Skeletal muscle tissue (tissue), 4 donors: Measurements from ENCODE around the gene LIFR. TPM values are rescaled to one million over a fixed set of nuclear protein-coding genes. Genes with fewer than 3 reads are reported as not detected.
"Not testable (repeated sequence)": the region's sequence is repeated elsewhere in the genome, so short reads cannot be mapped to it uniquely, and the experiment has no call there.

Experiments used
- H3K27ac ChIP-seq: one replicate; pipeline ENCODE4 v1.7.0; 2013; ENCODE audit warnings: mild to moderate bottlenecking, low read depth, low read length, inconsistent platforms
- H3K27me3 ChIP-seq, 3 donors: one replicate each; pipeline ENCODE4 v1.7.0; 2013; ENCODE audit warnings: low read length in 3 of 3; ENCODE audit not compliant: control insufficient read depth in 3 of 3, insufficient read depth in 3 of 3
- H3K36me3 ChIP-seq, 3 donors: one replicate each; pipeline ENCODE4 v1.7.0; 2013; ENCODE audit warnings: low read length in 3 of 3; ENCODE audit not compliant: control insufficient read depth in 3 of 3, insufficient read depth in 3 of 3
- H3K4me1 ChIP-seq, 3 donors: one replicate each; pipeline ENCODE4 v1.7.0; 2013; ENCODE audit warnings: low read length in 3 of 3, mild to moderate bottlenecking in 3 of 3; ENCODE audit not compliant: control insufficient read depth in 3 of 3, insufficient read depth in 3 of 3
- H3K4me3 ChIP-seq, 3 donors: one replicate each; pipeline ENCODE4 v1.7.0; 2013; ENCODE audit warnings: low read length in 3 of 3
- H3K9ac ChIP-seq, 3 donors: one replicate each; pipeline ENCODE4 v1.7.0; 2013; ENCODE audit warnings: low read length in 3 of 3, mild to moderate bottlenecking in 3 of 3, moderate library complexity in 2 of 3, low read depth in 1 of 3
- H3K9me3 ChIP-seq, 3 donors: one replicate each; pipeline ENCODE4 v1.7.0; 2013; ENCODE audit warnings: low read length in 3 of 3; ENCODE audit not compliant: control insufficient read depth in 3 of 3
- total RNA-seq: library from RNA; depleted of rRNA; stranded (reverse); fragments of >200 nt; gene quantifications from one replicate; pipeline ENCODE4 v1.2.3, GENCODE V29; 2014
- donor health status: Osteomylitis.

LIFR gene
- total RNA-seq, 1 donor from 2014 or later = 101 TPM

- Histone ChIP-seq H3K9ac (no peak overlapping the region), H3K36me3 (peaks cover 10 to 33% (median 26%) of the 10 kb centered on the region in 3 donors), H3K9me3 (no peaks in the 10 kb centered on the region), H3K4me3 (no peak overlapping the region), H3K4me1 (peaks cover 11 to 16% (median 13%) of the 10 kb centered on the region in 3 donors), H3K27me3 (no peaks in the 10 kb centered on the region), H3K27ac (no peak overlapping the region)
Observed at GRCh38 chr5:38528162-38528703, 28.2 kb downstream of the LIFR start.

- H3K9me3 ChIP-seq = no peaks in the 10 kb centered on the region
- H3K27ac ChIP-seq = no peak overlapping the region
- no peak overlapping the region for H3K9ac ChIP-seq
- no peak overlapping the region for H3K4me3 ChIP-seq
- H3K36me3 ChIP-seq = peaks cover 10 to 33% (median 27%) of the 10 kb centered on the region in 3 donors
- H3K4me1 ChIP-seq = peaks cover 6 to 10% (median 7%) of the 10 kb centered on the region in 3 donors
- H3K27me3 ChIP-seq = no peaks in the 10 kb centered on the region
Observed at GRCh38 chr5:38527475-38527874, 29.0 kb downstream of the LIFR start.

- H3K4me3 ChIP-seq = no peak overlapping the region
- H3K9me3 ChIP-seq = no peaks in the 10 kb centered on the region
- no peaks in the 10 kb centered on the region for H3K27me3 ChIP-seq
- peaks cover 0 to 4% (median 0%) of the 10 kb centered on the region in 3 donors for H3K4me1 ChIP-seq
- H3K9ac ChIP-seq = no peak overlapping the region
- no peak overlapping the region for H3K27ac ChIP-seq
- H3K36me3 ChIP-seq = peaks cover 20 to 54% (median 44%) of the 10 kb centered on the region in 3 donors
Observed at GRCh38 chr5:38524022-38524421, 32.4 kb downstream of the LIFR start.

GRCh38 chr5:38519476-38519875 lies 37.0 kb downstream of the LIFR start:
- H3K36me3 ChIP-seq = peaks cover 10 to 33% (median 31%) of the 10 kb centered on the region in 3 donors
- no peak overlapping the region for H3K4me3 ChIP-seq
- H3K27me3 ChIP-seq = no peaks in the 10 kb centered on the region
- H3K27ac ChIP-seq = no peak overlapping the region
- no peak overlapping the region for H3K9ac ChIP-seq
- no peaks in the 10 kb centered on the region for H3K9me3 ChIP-seq
- no peaks in the 10 kb centered on the region for H3K4me1 ChIP-seq

GRCh38 chr5:38518341-38518740 lies 38.1 kb downstream of the LIFR start:
- no peak overlapping the region for H3K4me3 ChIP-seq
- no peaks in the 10 kb centered on the region for H3K4me1 ChIP-seq
- no peaks in the 10 kb centered on the region for H3K9me3 ChIP-seq
- H3K27ac ChIP-seq = no peak overlapping the region
- peaks cover 10 to 29% (median 24%) of the 10 kb centered on the region in 3 donors for H3K36me3 ChIP-seq
- no peaks in the 10 kb centered on the region for H3K27me3 ChIP-seq
- H3K9ac ChIP-seq = no peak overlapping the region

- peaks cover 4 to 23% (median 15%) of the 10 kb centered on the region in 3 donors for H3K36me3 ChIP-seq
Observed at GRCh38 chr5:38516649-38517048, 39.8 kb downstream of the LIFR start.

GRCh38 chr5:38515646-38516045 lies 40.8 kb downstream of the LIFR start:
- H3K36me3 ChIP-seq = peaks cover 0 to 27% (median 14%) of the 10 kb centered on the region in 3 donors
- H3K9me3 ChIP-seq = no peaks in the 10 kb centered on the region
- H3K27ac ChIP-seq = no peak overlapping the region
- no peak overlapping the region for H3K4me3 ChIP-seq
- no peaks in the 10 kb centered on the region for H3K27me3 ChIP-seq
- H3K9ac ChIP-seq = no peak overlapping the region
- no peaks in the 10 kb centered on the region for H3K4me1 ChIP-seq

More at GRCh38 chr5:38516649-38517048, 39.8 kb downstream of the LIFR start:
- H3K4me3 ChIP-seq, H3K27ac ChIP-seq, H3K9me3 ChIP-seq, H3K4me1 ChIP-seq, H3K9ac ChIP-seq, H3K27me3 ChIP-seq: not testable (repeated sequence)

- no peak overlapping the region for H3K4me3 ChIP-seq
- no peak overlapping the region for H3K27ac ChIP-seq
- peaks cover 0 to 28% (median 12%) of the 10 kb centered on the region in 3 donors for H3K36me3 ChIP-seq
- H3K4me1 ChIP-seq = no peaks in the 10 kb centered on the region
- H3K9ac ChIP-seq = no peak overlapping the region
- no peaks in the 10 kb centered on the region for H3K27me3 ChIP-seq
- no peaks in the 10 kb centered on the region for H3K9me3 ChIP-seq
Observed at GRCh38 chr5:38515092-38515491, 41.4 kb downstream of the LIFR start.

GRCh38 chr5:38509185-38509584 lies 47.3 kb downstream of the LIFR start:
- H3K9ac ChIP-seq = no peak overlapping the region
- no peak overlapping the region for H3K4me3 ChIP-seq
- H3K27me3 ChIP-seq = no peaks in the 10 kb centered on the region
- no peaks in the 10 kb centered on the region for H3K9me3 ChIP-seq
- H3K27ac ChIP-seq = no peak overlapping the region
- H3K4me1 ChIP-seq = no peaks in the 10 kb centered on the region
- H3K36me3 ChIP-seq = peaks cover 3 to 28% (median 20%) of the 10 kb centered on the region in 3 donors

- H3K36me3 ChIP-seq = peaks cover 3 to 24% (median 21%) of the 10 kb centered on the region in 3 donors
Observed at GRCh38 chr5:38506302-38506701, 50.1 kb downstream of the LIFR start.

More at GRCh38 chr5:38506302-38506701, 50.1 kb downstream of the LIFR start:
- Histone ChIP-seq H3K4me1 (no peaks in the 10 kb centered on the region), H3K9me3 (no peaks in the 10 kb centered on the region), H3K27me3 (no peaks in the 10 kb centered on the region), H3K27ac (no peak overlapping the region), H3K9ac (no peak overlapping the region), H3K4me3 (no peak overlapping the region)
